ENCODE results near the gene MAP4K4.

DNA sequence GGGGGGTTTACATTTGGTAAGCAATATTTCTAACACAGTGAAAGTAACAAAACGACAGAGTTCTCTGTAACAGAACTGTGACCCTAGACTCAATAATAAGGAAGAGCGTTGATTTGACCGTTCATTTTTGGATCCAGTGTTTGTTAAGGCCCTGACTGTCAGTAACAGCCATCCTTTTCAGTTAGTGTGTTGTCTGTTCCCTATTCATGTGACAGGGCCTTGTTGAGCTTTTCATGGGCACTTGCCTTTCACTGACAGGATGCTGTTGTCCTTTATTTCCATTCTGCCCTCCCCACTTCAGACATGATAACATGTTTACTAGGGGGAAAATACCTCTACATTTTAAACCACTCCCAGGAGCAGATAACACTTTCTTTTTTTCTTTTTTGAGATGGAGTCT lies 45.8 kb downstream of the MAP4K4 start:
- TF ChIP-seq, protein P1, sequence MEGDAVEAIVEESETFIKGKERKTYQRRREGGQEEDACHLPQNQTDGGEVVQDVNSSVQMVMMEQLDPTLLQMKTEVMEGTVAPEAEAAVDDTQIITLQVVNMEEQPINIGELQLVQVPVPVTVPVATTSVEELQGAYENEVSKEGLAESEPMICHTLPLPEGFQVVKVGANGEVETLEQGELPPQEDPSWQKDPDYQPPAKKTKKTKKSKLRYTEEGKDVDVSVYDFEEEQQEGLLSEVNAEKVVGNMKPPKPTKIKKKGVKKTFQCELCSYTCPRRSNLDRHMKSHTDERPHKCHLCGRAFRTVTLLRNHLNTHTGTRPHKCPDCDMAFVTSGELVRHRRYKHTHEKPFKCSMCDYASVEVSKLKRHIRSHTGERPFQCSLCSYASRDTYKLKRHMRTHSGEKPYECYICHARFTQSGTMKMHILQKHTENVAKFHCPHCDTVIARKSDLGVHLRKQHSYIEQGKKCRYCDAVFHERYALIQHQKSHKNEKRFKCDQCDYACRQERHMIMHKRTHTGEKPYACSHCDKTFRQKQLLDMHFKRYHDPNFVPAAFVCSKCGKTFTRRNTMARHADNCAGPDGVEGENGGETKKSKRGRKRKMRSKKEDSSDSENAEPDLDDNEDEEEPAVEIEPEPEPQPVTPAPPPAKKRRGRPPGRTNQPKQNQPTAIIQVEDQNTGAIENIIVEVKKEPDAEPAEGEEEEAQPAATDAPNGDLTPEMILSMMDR (conservative IDR thresholded peaks at IDR 0.05; ENCODE audit: low read length) = no peak
- no peak for TF ChIP-seq EZH2phosphoT487 (IDR thresholded peaks at IDR 0.05; ENCODE audit: borderline replicate concordance)
